ENCODE results near the gene NUDT6. TPM values are rescaled to one million over a fixed set of nuclear protein-coding genes. Genes with fewer than 3 reads are reported as not detected.

Gene NUDT6
- total RNA-seq, 2 donors from 2014 or later, result 6.2 to 21.1 TPM

DNA sequence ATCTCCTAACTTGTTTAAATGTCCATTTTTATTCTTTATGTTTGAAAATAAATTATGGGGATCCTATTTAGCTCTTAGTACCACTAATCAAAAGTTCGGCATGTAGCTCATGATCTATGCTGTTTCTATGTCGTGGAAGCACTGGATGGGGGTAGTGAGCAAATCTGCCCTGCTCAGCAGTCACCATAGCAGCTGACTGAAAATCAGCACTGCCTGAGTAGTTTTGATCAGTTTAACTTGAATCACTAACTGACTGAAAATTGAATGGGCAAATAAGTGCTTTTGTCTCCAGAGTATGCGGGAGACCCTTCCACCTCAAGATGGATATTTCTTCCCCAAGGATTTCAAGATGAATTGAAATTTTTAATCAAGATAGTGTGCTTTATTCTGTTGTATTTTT is 27.6 kb downstream of the NUDT6 start:
- H3K9me3 ChIP-seq, result no peaks in the 10 kb centered on the region
- no peak for DNase-seq
- TF ChIP-seq, protein P1, sequence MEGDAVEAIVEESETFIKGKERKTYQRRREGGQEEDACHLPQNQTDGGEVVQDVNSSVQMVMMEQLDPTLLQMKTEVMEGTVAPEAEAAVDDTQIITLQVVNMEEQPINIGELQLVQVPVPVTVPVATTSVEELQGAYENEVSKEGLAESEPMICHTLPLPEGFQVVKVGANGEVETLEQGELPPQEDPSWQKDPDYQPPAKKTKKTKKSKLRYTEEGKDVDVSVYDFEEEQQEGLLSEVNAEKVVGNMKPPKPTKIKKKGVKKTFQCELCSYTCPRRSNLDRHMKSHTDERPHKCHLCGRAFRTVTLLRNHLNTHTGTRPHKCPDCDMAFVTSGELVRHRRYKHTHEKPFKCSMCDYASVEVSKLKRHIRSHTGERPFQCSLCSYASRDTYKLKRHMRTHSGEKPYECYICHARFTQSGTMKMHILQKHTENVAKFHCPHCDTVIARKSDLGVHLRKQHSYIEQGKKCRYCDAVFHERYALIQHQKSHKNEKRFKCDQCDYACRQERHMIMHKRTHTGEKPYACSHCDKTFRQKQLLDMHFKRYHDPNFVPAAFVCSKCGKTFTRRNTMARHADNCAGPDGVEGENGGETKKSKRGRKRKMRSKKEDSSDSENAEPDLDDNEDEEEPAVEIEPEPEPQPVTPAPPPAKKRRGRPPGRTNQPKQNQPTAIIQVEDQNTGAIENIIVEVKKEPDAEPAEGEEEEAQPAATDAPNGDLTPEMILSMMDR (IDR thresholded peaks at IDR 0.05), result no peak
- TF ChIP-seq POLR2A (IDR thresholded peaks at IDR 0.05), result no peak
- ATAC-seq, result no peak
- intact Hi-C loops (cut with DNase I), result no loop called here
- H3K4me1 ChIP-seq, result no peaks in the 10 kb centered on the region
- H3K4me3 ChIP-seq, result no peak overlapping the region
- no peak overlapping the region for H3K27ac ChIP-seq
- H3K36me3 ChIP-seq (replicated peaks in 1 of 2; ENCODE audit: insufficient read depth in 1 of 2, low read depth in 2 of 2), result no peaks in the 10 kb centered on the region
- no peaks in the 10 kb centered on the region for H3K27me3 ChIP-seq
- WGBS, 2 donors, result 92% methylated on average over 3 of the region's 3 CpGs

DNA sequence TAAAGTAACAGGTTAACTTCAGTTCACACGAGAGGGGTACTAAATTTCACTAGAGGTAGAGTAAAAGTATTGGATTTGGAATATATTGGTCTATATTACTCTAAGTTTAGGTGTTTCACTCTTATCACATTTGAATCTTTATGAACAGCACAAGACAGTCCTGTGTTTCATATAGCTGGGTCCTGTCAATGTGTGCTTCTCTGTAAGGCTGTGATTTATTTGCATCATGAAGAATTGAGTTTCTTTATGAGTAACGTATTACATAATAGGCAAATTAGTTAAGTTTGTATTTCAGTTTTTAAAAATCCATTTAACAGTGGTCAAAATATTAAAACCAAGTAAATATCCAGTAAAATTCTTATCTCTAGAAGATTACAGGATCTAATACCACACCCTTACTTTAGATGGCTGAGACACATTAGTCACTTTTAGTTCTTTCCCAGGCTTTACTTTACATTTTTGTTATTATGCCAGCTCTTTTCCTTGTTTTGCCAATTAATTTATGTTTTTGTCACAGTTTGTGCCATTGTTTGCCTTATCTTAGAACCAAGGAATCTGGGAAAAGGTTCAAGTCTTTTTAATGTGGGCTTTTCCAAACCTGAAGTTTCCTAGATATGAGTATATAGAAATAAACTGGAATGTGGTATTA is 32.1 kb downstream of the NUDT6 start:
- Histone ChIP-seq H3K27ac (no peak overlapping the region), H3K36me3 (replicated peaks in 1 of 2; ENCODE audit: insufficient read depth in 1 of 2, low read depth in 2 of 2) (no peaks in the 10 kb centered on the region), H3K27me3 (no peaks in the 10 kb centered on the region), H3K4me1 (no peaks in the 10 kb centered on the region), H3K4me3 (no peak overlapping the region), H3K9me3 (no peaks in the 10 kb centered on the region)
- no peak for TF ChIP-seq POLR2A (IDR thresholded peaks at IDR 0.05)
- TF ChIP-seq, protein P1 (IDR thresholded peaks at IDR 0.05), result no peak
- 62 to 64% methylated on average over 2 of the region's 2 CpGs for WGBS, 2 donors
- intact Hi-C loops (cut with DNase I), result no loop called here
- DNase-seq (no peak), ATAC-seq (no peak)

GRCh38 chr4:122889726-122890125 is 32.7 kb downstream of the NUDT6 start:
- H3K9me3 ChIP-seq, result no peaks in the 10 kb centered on the region
- DNase-seq, result no peak
- TF ChIP-seq POLR2A (IDR thresholded peaks at IDR 0.05), result no peak
- TF ChIP-seq, protein P1 (IDR thresholded peaks at IDR 0.05), result no peak
- no peaks in the 10 kb centered on the region for H3K27me3 ChIP-seq
- no peak for ATAC-seq
- H3K4me3 ChIP-seq, result no peak overlapping the region
- H3K4me1 ChIP-seq, result no peaks in the 10 kb centered on the region
- intact Hi-C loops (cut with DNase I), result no loop called here
- WGBS, 2 donors, result 58 to 69% methylated on average over 1 of the region's 1 CpG
- H3K36me3 ChIP-seq (replicated peaks in 1 of 2; ENCODE audit: insufficient read depth in 1 of 2, low read depth in 2 of 2), result no peaks in the 10 kb centered on the region
- no peak overlapping the region for H3K27ac ChIP-seq

GRCh38 chr4:122884499-122884898 is 37.9 kb downstream of the NUDT6 start:
- DNase-seq, result no peak
- Histone ChIP-seq H3K4me1 (no peaks in the 10 kb centered on the region), H3K36me3 (replicated peaks in 1 of 2; ENCODE audit: insufficient read depth in 1 of 2, low read depth in 2 of 2) (no peaks in the 10 kb centered on the region), H3K27me3 (no peaks in the 10 kb centered on the region), H3K9me3 (no peaks in the 10 kb centered on the region), H3K4me3 (no peak overlapping the region), H3K27ac (no peak overlapping the region)
- WGBS, 2 donors, result 40 to 66% methylated on average over 1 of the region's 1 CpG
- no peak for ATAC-seq
- TF ChIP-seq POLR2A (IDR thresholded peaks at IDR 0.05), result no peak
- TF ChIP-seq, protein P1 (IDR thresholded peaks at IDR 0.05), result no peak
- intact Hi-C loops (cut with DNase I), result no loop called here
